NOMO-1 (cell line): Measurements from ENCODE around the gene RPRML.
"Not testable (repeated sequence)": the region's sequence is repeated elsewhere in the genome, so short reads cannot be mapped to it uniquely, and the experiment has no call there.

ENCODE experiments used
- DNase-seq, 2 experiments: peaks; one replicate each; lab custom pipeline; 2025; ENCODE audit not compliant: unreplicated experiment in 2 of 2; lab: John Stamatoyannopoulos, UW

The RPRML gene

GRCh38 chr17:46977348-46977747 is 1.7 kb downstream of the RPRML start:
- no peak for DNase-seq

- DNase-seq = no peak
These were observed 2.3 kb downstream of the RPRML start for GRCh38 chr17:46976626-46977270.

GRCh38 chr17:46975287-46975686 is 3.8 kb downstream of the RPRML start:
- no peak for DNase-seq

GRCh38 chr17:46974086-46974485 is 5.0 kb downstream of the RPRML start:
- no peak for DNase-seq

GRCh38 chr17:46972346-46972745 is 6.7 kb downstream of the RPRML start:
- no peak for DNase-seq

GRCh38 chr17:46971647-46972300 is 7.3 kb downstream of the RPRML start:
- no peak for DNase-seq

- DNase-seq = no peak
These were observed 10.2 kb downstream of the RPRML start for GRCh38 chr17:46968896-46969295.

GRCh38 chr17:46968224-46968834 is 10.7 kb downstream of the RPRML start:
- DNase-seq = no peak

- DNase-seq = no peak
These were observed 14.5 kb downstream of the RPRML start for GRCh38 chr17:46964315-46965265.

- no peak for DNase-seq
These were observed 15.5 kb downstream of the RPRML start for GRCh38 chr17:46963571-46963970.

GRCh38 chr17:46962374-46962790 is 16.7 kb downstream of the RPRML start:
- DNase-seq = no peak

GRCh38 chr17:46960152-46960551 is 18.9 kb downstream of the RPRML start:
- DNase-seq = no peak

GRCh38 chr17:46958041-46958591 is 20.9 kb downstream of the RPRML start:
- no peak for DNase-seq

- DNase-seq = not testable (repeated sequence)
These were observed 25.9 kb downstream of the RPRML start for GRCh38 chr17:46953191-46953590.

- DNase-seq = no peak
These were observed 26.9 kb downstream of the RPRML start for GRCh38 chr17:46952115-46952514.

- DNase-seq = no peak
These were observed 27.3 kb downstream of the RPRML start for GRCh38 chr17:46951706-46952105.

- DNase-seq = no peak
These were observed 27.9 kb downstream of the RPRML start for GRCh38 chr17:46950997-46951621.

- DNase-seq = no peak
These were observed 28.6 kb downstream of the RPRML start for GRCh38 chr17:46950342-46950996.

GRCh38 chr17:46949291-46950174 is 29.5 kb downstream of the RPRML start:
- no peak for DNase-seq
